GM23338 (cell line): ENCODE data around the gene FILIP1L. TPM values are rescaled to one million over a fixed set of nuclear protein-coding genes. Genes with fewer than 3 reads are reported as not detected.

Experiments
- ATAC-seq: fragments of 200-7000 bp; cut with Tn5 transposase; 3 replicates; pipeline ENCODE4 v1.9.1; 2020
- DNase-seq: peaks from one replicate; pipeline ENCODE4 v3.0.0-alpha.2; 2015; ENCODE audit warnings: low spot score
- H2AFZ ChIP-seq: fragments of 200-600 bp; sonication (generic); 2 replicates; pipeline ENCODE4 v1.8.0; 2016; ENCODE audit warnings: antibody characterized with exemption, mild to moderate bottlenecking, moderate library complexity
- H3F3A ChIP-seq: fragments of 200-600 bp; sonication (generic); replicated peaks from 2 replicates; pipeline ENCODE4 v1.8.0; 2017; ENCODE audit warnings: antibody characterized with exemption, mixed run types, low read depth
- H3K27ac ChIP-seq: fragments of 200-600 bp; sonication (generic); 2 replicates; pipeline ENCODE4 v1.6.1; 2016; ENCODE audit warnings: low read depth
- H3K27me3 ChIP-seq: fragments of 200-600 bp; sonication (generic); 2 replicates; pipeline ENCODE4 v1.8.0; 2016; ENCODE audit warnings: mild to moderate bottlenecking, mixed run types, moderate library complexity; ENCODE audit not compliant: insufficient read depth
- H3K36me3 ChIP-seq: fragments of 200-600 bp; sonication (generic); 2 replicates; pipeline ENCODE4 v1.8.0; 2016; ENCODE audit warnings: mild to moderate bottlenecking; ENCODE audit not compliant: insufficient read depth
- H3K4me1 ChIP-seq: fragments of 200-600 bp; sonication (generic); 2 replicates; pipeline ENCODE4 v1.8.0; 2016; ENCODE audit warnings: mild to moderate bottlenecking, moderate library complexity; ENCODE audit not compliant: insufficient read depth
- H3K4me2 ChIP-seq: fragments of 200-600 bp; sonication (generic); 2 replicates; pipeline ENCODE4 v1.7.1; 2017; ENCODE audit warnings: mixed run types
- H3K4me3 ChIP-seq: fragments of 200-600 bp; sonication (generic); 2 replicates; pipeline ENCODE4 v1.6.1; 2016; ENCODE audit warnings: mixed run types
- H3K79me2 ChIP-seq: fragments of 200-600 bp; sonication (generic); replicated peaks from 2 replicates; pipeline ENCODE4 v1.8.0; 2017; ENCODE audit warnings: mild to moderate bottlenecking; ENCODE audit not compliant: insufficient read depth
- H3K9me2 ChIP-seq: fragments of 200-600 bp; sonication (generic); 2 replicates; pipeline ENCODE4 v1.8.0; 2017; ENCODE audit not compliant: insufficient read depth
- H4K20me1 ChIP-seq: fragments of 200-600 bp; sonication (generic); replicated peaks from 2 replicates; pipeline ENCODE4 v1.8.0; 2017; ENCODE audit warnings: mild to moderate bottlenecking; ENCODE audit not compliant: insufficient read depth
- H3K27ac Mint-ChIP-seq: 2 replicates; pipeline ENCODE4 v1.8.0; 2020; ENCODE audit warnings: inconsistent platforms, mild to moderate bottlenecking, moderate library complexity, mixed read lengths
- H3K27me3 Mint-ChIP-seq: 3 replicates; pipeline ENCODE4 v1.8.0; 2022; ENCODE audit warnings: low read depth, mild to moderate bottlenecking, moderate library complexity, mixed read lengths, inconsistent platforms; ENCODE audit not compliant: insufficient read depth, poor library complexity
- H3K36me3 Mint-ChIP-seq: 3 replicates; pipeline ENCODE4 v1.8.0; 2021; ENCODE audit warnings: low read depth, mild to moderate bottlenecking, inconsistent platforms, moderate library complexity, mixed read lengths
- H3K4me1 Mint-ChIP-seq: 3 replicates; pipeline ENCODE4 v1.8.0; 2020; ENCODE audit warnings: mild to moderate bottlenecking, inconsistent platforms, mixed read lengths
- H3K4me3 Mint-ChIP-seq: 3 replicates; pipeline ENCODE4 v1.8.0; 2021; ENCODE audit warnings: moderate library complexity, mild to moderate bottlenecking, inconsistent platforms, mixed read lengths
- H3K9me3 Mint-ChIP-seq: 3 replicates; pipeline ENCODE4 v1.8.0; 2020; ENCODE audit warnings: moderate library complexity, mild to moderate bottlenecking, inconsistent platforms, mixed read lengths
- CREB1 ChIP-seq: fragments of 250-450 bp; sonication (Bioruptor Pico); IDR thresholded peaks from 2 replicates; pipeline ENCODE4 v1.5.0; 2020; ENCODE audit warnings: low read depth, mild to moderate bottlenecking, moderate library complexity
- CTCF ChIP-seq, 2 experiments: fragments of 200-600 bp in 1 of 2; sonication (generic) in 1 of 2; conservative IDR thresholded peaks; 2 replicates each; pipeline versions ENCODE4 v1.5.1 to v1.6.1; 2016 to 2017; ENCODE audit warnings: antibody characterized with exemption in 2 of 2, low read depth in 2 of 2, mild to moderate bottlenecking in 2 of 2, moderate library complexity in 1 of 2
- ETS1 ChIP-seq: IDR thresholded peaks from 2 replicates; pipeline ENCODE4 v1.6.1; 2016; ENCODE audit warnings: antibody characterized with exemption
- EZH2 ChIP-seq: fragments of 200-600 bp; sonication (generic); IDR thresholded peaks from one replicate; pipeline ENCODE4 v1.8.0; 2017; ENCODE audit warnings: antibody characterized with exemption, mild to moderate bottlenecking, low read depth; ENCODE audit not compliant: unreplicated experiment
- EZH2phosphoT487 ChIP-seq: fragments of 200-600 bp; sonication (generic); IDR thresholded peaks from one replicate; pipeline ENCODE4 v1.8.1; 2018; ENCODE audit warnings: antibody characterized with exemption; ENCODE audit not compliant: unreplicated experiment
- JUNB ChIP-seq: IDR thresholded peaks from one replicate; pipeline ENCODE4 v1.6.1; 2016; ENCODE audit warnings: antibody characterized with exemption; ENCODE audit not compliant: unreplicated experiment
- NANOG ChIP-seq: IDR thresholded peaks from 2 replicates; pipeline ENCODE4 v1.6.1; 2016; ENCODE audit warnings: antibody characterized with exemption, borderline replicate concordance
- POLR2AphosphoS5 ChIP-seq: IDR thresholded peaks from 2 replicates; pipeline ENCODE4 v1.6.1; 2016; ENCODE audit warnings: antibody characterized with exemption, low read depth
- REST ChIP-seq: IDR thresholded peaks from one replicate; pipeline ENCODE4 v1.6.1; 2018; ENCODE audit warnings: antibody characterized with exemption; ENCODE audit not compliant: unreplicated experiment
- STAT1 ChIP-seq: IDR thresholded peaks from one replicate; pipeline ENCODE4 v1.6.1; 2016; ENCODE audit warnings: antibody characterized with exemption; ENCODE audit not compliant: unreplicated experiment
- ZNF114 ChIP-seq: fragments of 250-450 bp; sonication (Bioruptor Pico); IDR thresholded peaks from 2 replicates; pipeline ENCODE4 v1.5.0; 2020; ENCODE audit warnings: mild to moderate bottlenecking, moderate library complexity
- ZNF331 ChIP-seq: fragments of 250-450 bp; sonication (Bioruptor Pico); IDR thresholded peaks from 2 replicates; pipeline ENCODE4 v1.5.0; 2020; ENCODE audit warnings: low read depth, mild to moderate bottlenecking, moderate library complexity
- ZNF462 ChIP-seq: fragments of 250-450 bp; sonication (Bioruptor Pico); IDR thresholded peaks from 2 replicates; pipeline ENCODE4 v1.5.0; 2020; ENCODE audit warnings: mild to moderate bottlenecking, moderate library complexity
- polyA plus RNA-seq: library from polyadenylated mRNA; unstranded; fragments of >200 nt; fragmentation: Nextera tagmentation; extraction: Ambion mirVana; gene quantifications from 2 replicates; pipeline ENCODE4 v1.2.1, GENCODE V29; 2016
- total RNA-seq: library from RNA; depleted of rRNA; stranded (reverse); fragments of >200 nt; shearing (Covaris generic); gene quantifications from 2 replicates; pipeline ENCODE4 v1.2.3, GENCODE V29; 2014

Gene FILIP1L
- total and polyA plus RNA-seq, 2 experiments from 2014 or later: 1.6 TPM; not detected in 1

- peaks cover 1% of the 10 kb centered on the region for H3K27me3 Mint-ChIP-seq
- Histone ChIP-seq H3K4me3 (no peak overlapping the region), H3K27me3 (no peaks in the 10 kb centered on the region), H4K20me1 (no peaks in the 10 kb centered on the region), H2AFZ (no peak overlapping the region), H3K4me2 (no peak overlapping the region), H3K27ac (no peak overlapping the region), H3K4me1 (no peaks in the 10 kb centered on the region), H3K79me2 (no peaks in the 10 kb centered on the region), H3K36me3 (no peaks in the 10 kb centered on the region), H3F3A (no peaks in the 10 kb centered on the region), H3K9me2 (no peaks in the 10 kb centered on the region)
- no peaks in the 10 kb centered on the region; the same call in 2 of the 3 replicates for H3K36me3 Mint-ChIP-seq
- no peaks in the 10 kb centered on the region for H3K9me3 Mint-ChIP-seq
- H3K4me1 Mint-ChIP-seq: peaks cover 5% of the 10 kb centered on the region; the same call in 2 of the 3 replicates
- ATAC-seq (no peak), DNase-seq (no peak)
- TF ChIP-seq CREB1 (no peak), NANOG (no peak), STAT1 (no peak), EZH2phosphoT487 (no peak), EZH2 (no peak), ZNF331 (CRISPR knock-in tag) (no peak), REST (no peak), JUNB (no peak), ZNF462 (CRISPR knock-in tag) (no peak), POLR2AphosphoS5 (no peak), CTCF (conservative IDR thresholded peaks at IDR 0.05; ENCODE audit: low read depth in 2 of 2) (no peak), ZNF114 (no peak), ETS1 (no peak)
- H3K27ac Mint-ChIP-seq: no peak overlapping the region
- no peak overlapping the region for H3K4me3 Mint-ChIP-seq
Observed at GRCh38 chr3:100096866-100097265, 17.4 kb downstream of the FILIP1L start.
